ENCODE measurements around the gene OSBPL8.
"Not testable (repeated sequence)": the region's sequence is repeated elsewhere in the genome, so short reads cannot be mapped to it uniquely, and the experiment has no call there.

The OSBPL8 gene

DNA sequence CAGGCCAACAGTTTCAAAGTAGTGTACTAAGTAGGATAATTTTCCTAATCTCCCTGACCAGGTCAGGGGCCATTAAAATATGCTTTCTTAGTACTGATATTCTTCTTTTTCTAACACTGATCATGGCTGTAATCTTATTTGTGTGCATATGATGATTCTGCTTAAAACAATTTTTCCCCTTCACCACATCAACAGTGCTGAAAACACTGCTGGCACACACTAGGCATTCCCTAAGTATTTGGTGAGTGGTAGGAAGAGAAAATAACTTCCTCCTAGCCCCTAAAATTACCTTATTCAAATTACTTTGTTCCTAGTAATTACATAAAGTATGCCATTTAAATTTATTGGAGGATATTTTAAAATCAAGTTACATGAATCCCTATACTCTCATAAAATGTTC, 161.5 kb downstream of the OSBPL8 start:
- Histone ChIP-seq H3K4me1 (ENCODE audit: control insufficient read depth, insufficient read depth, low read length) (no peaks in the 10 kb centered on the region), H3K36me3 (ENCODE audit: control insufficient read depth, insufficient read depth, low read length) (peaks cover 8% of the 10 kb centered on the region; the same call in 1 of the 2 replicates), H3K27ac (ENCODE audit: low read depth, low read length) (no peak overlapping the region), H3K4me3 (ENCODE audit: low read depth, low read length) (no peak overlapping the region), H3K9me3 (ENCODE audit: control insufficient read depth, insufficient read depth, low read length) (no peaks in the 10 kb centered on the region), H3K9ac (ENCODE audit: low read depth, low read length) (no peak overlapping the region), H3K27me3 (ENCODE audit: control insufficient read depth, insufficient read depth, low read length) (no peaks in the 10 kb centered on the region)

DNA sequence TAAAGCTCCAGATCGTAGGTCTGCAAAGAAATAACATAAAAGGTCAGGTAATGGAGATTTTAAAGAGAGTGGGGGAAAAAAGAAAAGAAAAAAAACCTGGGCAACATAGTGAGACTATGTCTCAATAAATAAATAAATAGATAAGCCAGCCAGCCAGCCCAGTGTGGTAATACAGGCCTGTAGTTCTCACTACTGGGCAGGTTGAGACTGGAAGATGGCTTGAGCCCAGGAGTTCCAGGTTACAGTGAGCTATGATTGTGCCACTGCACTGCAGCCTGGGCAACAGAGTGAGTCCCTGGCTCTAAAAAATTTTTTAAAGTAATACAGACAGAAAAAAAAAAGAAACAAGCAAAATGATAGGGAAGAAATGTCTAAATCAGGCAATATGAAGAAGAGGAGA, 168.1 kb downstream of the OSBPL8 start:
- Histone ChIP-seq H3K4me1 (ENCODE audit: control insufficient read depth, insufficient read depth, low read length) (no peaks in the 10 kb centered on the region), H3K9ac (ENCODE audit: low read depth, low read length) (no peak overlapping the region), H3K27ac (ENCODE audit: low read depth, low read length) (no peak overlapping the region), H3K36me3 (ENCODE audit: control insufficient read depth, insufficient read depth, low read length) (peaks cover 41% of the 10 kb centered on the region), H3K4me3 (ENCODE audit: low read depth, low read length) (no peak overlapping the region), H3K27me3 (ENCODE audit: control insufficient read depth, insufficient read depth, low read length) (no peaks in the 10 kb centered on the region), H3K9me3 (ENCODE audit: control insufficient read depth, insufficient read depth, low read length) (no peaks in the 10 kb centered on the region)

DNA sequence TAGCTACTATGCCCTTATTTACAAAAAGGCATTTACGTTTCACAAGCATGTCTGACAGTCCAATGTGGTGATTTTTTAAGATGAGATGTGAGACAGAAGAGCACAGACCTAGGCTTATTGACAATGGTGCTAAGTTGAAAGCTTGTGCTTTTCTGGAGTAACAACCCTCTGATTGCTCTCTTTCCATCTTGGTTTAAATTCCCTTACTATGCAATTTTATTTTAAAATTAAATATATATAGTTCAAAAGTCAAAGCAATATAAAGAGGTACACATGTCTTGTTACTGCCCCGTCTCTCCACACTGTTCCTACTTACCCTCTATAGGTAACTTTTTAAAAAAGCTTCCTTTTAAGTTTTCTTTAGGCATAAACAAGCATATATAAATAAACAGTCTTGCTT, 172.0 kb downstream of the OSBPL8 start:
- no peaks in the 10 kb centered on the region for H3K27me3 ChIP-seq (ENCODE audit: control insufficient read depth, insufficient read depth, low read length)
- H3K36me3 ChIP-seq (ENCODE audit: control insufficient read depth, insufficient read depth, low read length): peaks cover 51% of the 10 kb centered on the region
- H3K9me3 ChIP-seq (ENCODE audit: control insufficient read depth, insufficient read depth, low read length): no peaks in the 10 kb centered on the region
- H3K9ac ChIP-seq (ENCODE audit: low read depth, low read length): no peak overlapping the region
- H3K4me1 ChIP-seq (ENCODE audit: control insufficient read depth, insufficient read depth, low read length): peaks cover 2% of the 10 kb centered on the region; the same call in 1 of the 2 replicates
- H3K27ac ChIP-seq (ENCODE audit: low read depth, low read length): no peak overlapping the region
- no peak overlapping the region for H3K4me3 ChIP-seq (ENCODE audit: low read depth, low read length)

DNA sequence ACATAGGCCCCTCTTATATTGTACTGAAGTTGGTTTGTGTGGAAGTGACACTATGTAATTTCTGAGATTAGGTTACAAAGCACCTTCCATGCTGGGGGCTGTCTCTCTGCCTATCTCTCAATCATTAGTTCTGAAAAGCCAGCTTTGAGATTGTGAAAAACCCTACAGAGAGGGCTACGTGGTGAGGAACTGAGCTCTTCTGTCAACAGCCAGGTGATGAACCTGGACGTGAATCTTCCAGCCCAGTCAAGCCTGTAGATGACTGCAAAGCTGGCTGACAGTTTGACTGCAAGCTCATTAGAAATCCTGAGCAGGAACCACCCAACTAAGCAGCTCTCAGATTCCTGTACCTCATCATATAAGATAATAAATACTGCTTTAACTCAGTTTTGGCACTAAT, 175.0 kb downstream of the OSBPL8 start:
- no peaks in the 10 kb centered on the region for H3K9me3 ChIP-seq (ENCODE audit: control insufficient read depth, insufficient read depth, low read length)
- peaks cover 2% of the 10 kb centered on the region; the same call in 1 of the 2 replicates for H3K4me1 ChIP-seq (ENCODE audit: control insufficient read depth, insufficient read depth, low read length)
- no peak overlapping the region for H3K4me3 ChIP-seq (ENCODE audit: low read depth, low read length)
- H3K36me3 ChIP-seq (ENCODE audit: control insufficient read depth, insufficient read depth, low read length): peaks cover 22% of the 10 kb centered on the region
- H3K9ac ChIP-seq (ENCODE audit: low read depth, low read length): no peak overlapping the region
- no peaks in the 10 kb centered on the region for H3K27me3 ChIP-seq (ENCODE audit: control insufficient read depth, insufficient read depth, low read length)
- H3K27ac ChIP-seq (ENCODE audit: low read depth, low read length): no peak overlapping the region

DNA sequence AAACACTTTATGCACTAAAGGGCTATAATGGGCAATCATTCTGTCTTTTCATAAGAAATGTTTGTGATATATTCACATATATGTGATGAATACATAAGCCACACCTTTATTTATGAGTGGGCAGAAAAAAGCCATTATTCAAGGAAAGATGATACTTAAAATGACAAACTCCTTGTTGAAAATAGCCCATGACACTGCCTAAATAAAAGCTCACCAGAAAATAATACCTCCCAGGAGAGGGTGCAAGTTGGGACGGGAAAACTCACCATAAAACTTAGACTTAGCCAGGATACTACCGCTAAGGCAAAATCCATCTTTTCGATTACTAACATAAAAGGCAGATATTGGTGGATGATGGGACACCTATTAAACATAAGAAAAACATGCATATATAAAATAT, 175.6 kb downstream of the OSBPL8 start:
- H3K27me3 ChIP-seq (ENCODE audit: control insufficient read depth, insufficient read depth, low read length): no peaks in the 10 kb centered on the region
- H3K27ac ChIP-seq (ENCODE audit: low read depth, low read length): no peak overlapping the region
- H3K4me3 ChIP-seq (ENCODE audit: low read depth, low read length): no peak overlapping the region
- no peak overlapping the region for H3K9ac ChIP-seq (ENCODE audit: low read depth, low read length)
- H3K9me3 ChIP-seq (ENCODE audit: control insufficient read depth, insufficient read depth, low read length): no peaks in the 10 kb centered on the region
- H3K36me3 ChIP-seq (ENCODE audit: control insufficient read depth, insufficient read depth, low read length): peaks cover 17% of the 10 kb centered on the region
- H3K4me1 ChIP-seq (ENCODE audit: control insufficient read depth, insufficient read depth, low read length): peaks cover 2% of the 10 kb centered on the region; the same call in 1 of the 2 replicates

DNA sequence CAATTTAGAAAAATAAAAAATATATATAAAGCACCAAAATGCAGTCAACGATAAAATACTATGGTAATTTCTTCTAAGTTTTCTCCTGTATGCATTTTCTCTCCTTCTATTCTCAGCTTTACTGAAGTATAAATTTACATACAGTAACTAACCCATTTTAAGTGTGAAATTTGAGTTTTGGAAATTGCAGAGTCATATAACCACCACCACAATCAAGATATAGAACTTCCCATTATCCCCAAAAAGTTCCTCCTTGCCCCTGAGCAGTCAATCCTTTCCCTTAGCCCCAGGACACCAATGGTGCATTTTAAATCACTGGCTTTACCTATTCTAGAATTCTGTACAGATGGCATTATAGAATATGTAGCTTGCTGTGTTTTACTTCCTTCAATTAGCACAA, 180.3 kb downstream of the OSBPL8 start:
- Histone ChIP-seq H3K4me3 (ENCODE audit: low read depth, low read length) (no peak overlapping the region), H3K27ac (ENCODE audit: low read depth, low read length) (no peak overlapping the region), H3K4me1 (ENCODE audit: control insufficient read depth, insufficient read depth, low read length) (no peaks in the 10 kb centered on the region), H3K9ac (ENCODE audit: low read depth, low read length) (no peak overlapping the region), H3K27me3 (ENCODE audit: control insufficient read depth, insufficient read depth, low read length) (no peaks in the 10 kb centered on the region), H3K9me3 (ENCODE audit: control insufficient read depth, insufficient read depth, low read length) (no peaks in the 10 kb centered on the region), H3K36me3 (ENCODE audit: control insufficient read depth, insufficient read depth, low read length) (peaks cover 23% of the 10 kb centered on the region)

DNA sequence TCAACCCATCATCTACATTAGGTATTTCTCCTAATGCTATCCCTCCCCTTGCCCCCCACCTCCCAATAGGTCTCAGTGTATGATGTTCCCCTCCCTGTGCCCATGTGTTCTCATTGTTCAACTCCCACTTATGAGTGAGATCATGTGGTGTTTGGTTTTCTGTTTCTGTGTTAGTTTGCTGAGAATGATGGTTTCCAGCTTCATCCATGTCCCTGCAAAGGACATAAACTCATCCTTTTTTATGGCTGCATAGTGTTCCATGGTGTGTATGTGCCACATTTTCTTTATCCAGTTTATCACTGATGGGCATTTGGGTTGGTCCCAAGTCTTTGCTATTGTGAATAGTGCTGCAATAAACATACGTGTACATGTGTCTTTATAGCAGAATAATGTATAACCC, 182.7 kb downstream of the OSBPL8 start:
- H3K4me1 ChIP-seq (ENCODE audit: control insufficient read depth, insufficient read depth, low read length); H3K27ac ChIP-seq (ENCODE audit: low read depth, low read length); H3K9me3 ChIP-seq (ENCODE audit: control insufficient read depth, insufficient read depth, low read length); H3K9ac ChIP-seq (ENCODE audit: low read depth, low read length); H3K4me3 ChIP-seq (ENCODE audit: low read depth, low read length); H3K27me3 ChIP-seq (ENCODE audit: control insufficient read depth, insufficient read depth, low read length): not testable (repeated sequence)
- H3K36me3 ChIP-seq (ENCODE audit: control insufficient read depth, insufficient read depth, low read length): peaks cover 32% of the 10 kb centered on the region

DNA sequence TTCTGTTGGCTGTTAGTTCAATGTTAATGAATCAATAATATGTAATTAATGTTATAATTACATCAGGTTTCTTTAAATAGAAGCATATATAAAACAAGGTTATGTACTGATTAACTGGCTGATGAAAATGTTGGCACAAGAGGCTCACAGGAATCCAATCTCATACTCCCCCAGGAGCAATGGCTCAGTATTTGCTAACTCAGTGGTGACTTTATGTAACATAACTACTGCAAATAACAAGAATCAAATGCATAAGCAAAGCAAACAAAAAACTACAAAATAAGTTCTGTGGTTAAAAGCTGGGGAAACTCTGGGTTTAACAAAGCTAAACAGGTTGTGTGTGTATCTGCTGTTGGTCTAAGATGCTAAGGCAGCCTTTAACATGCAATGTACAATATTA, 183.6 kb downstream of the OSBPL8 start:
- no peak overlapping the region for H3K27ac ChIP-seq (ENCODE audit: low read depth, low read length)
- H3K4me3 ChIP-seq (ENCODE audit: low read depth, low read length): no peak overlapping the region
- H3K9me3 ChIP-seq (ENCODE audit: control insufficient read depth, insufficient read depth, low read length): no peaks in the 10 kb centered on the region
- peaks cover 32% of the 10 kb centered on the region for H3K36me3 ChIP-seq (ENCODE audit: control insufficient read depth, insufficient read depth, low read length)
- H3K27me3 ChIP-seq (ENCODE audit: control insufficient read depth, insufficient read depth, low read length): no peaks in the 10 kb centered on the region
- H3K9ac ChIP-seq (ENCODE audit: low read depth, low read length): no peak overlapping the region
- no peaks in the 10 kb centered on the region for H3K4me1 ChIP-seq (ENCODE audit: control insufficient read depth, insufficient read depth, low read length)

DNA sequence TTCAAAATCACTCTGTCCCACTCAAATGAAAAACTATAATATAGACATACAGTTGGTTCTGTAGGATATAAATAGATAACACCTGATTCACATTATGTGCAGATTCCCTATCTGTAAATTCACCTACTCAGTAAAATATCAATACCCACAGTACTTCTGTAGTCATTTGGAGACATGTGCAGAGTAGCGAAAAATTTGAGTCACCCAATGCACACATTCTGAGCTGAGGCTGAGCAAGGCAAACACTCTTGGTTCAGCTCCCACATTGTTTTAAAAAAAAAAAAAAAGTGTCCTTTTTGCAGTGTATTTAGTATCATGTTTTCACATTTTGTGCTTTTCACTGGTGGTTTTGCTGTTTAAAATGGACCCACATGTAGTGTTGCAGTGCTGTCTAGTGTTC, 184.1 kb downstream of the OSBPL8 start:
- Histone ChIP-seq H3K36me3 (ENCODE audit: control insufficient read depth, insufficient read depth, low read length) (peaks cover 36% of the 10 kb centered on the region), H3K9me3 (ENCODE audit: control insufficient read depth, insufficient read depth, low read length) (no peaks in the 10 kb centered on the region), H3K9ac (ENCODE audit: low read depth, low read length) (no peak overlapping the region), H3K27me3 (ENCODE audit: control insufficient read depth, insufficient read depth, low read length) (no peaks in the 10 kb centered on the region), H3K4me3 (ENCODE audit: low read depth, low read length) (no peak overlapping the region), H3K27ac (ENCODE audit: low read depth, low read length) (no peak overlapping the region), H3K4me1 (ENCODE audit: control insufficient read depth, insufficient read depth, low read length) (no peaks in the 10 kb centered on the region)

DNA sequence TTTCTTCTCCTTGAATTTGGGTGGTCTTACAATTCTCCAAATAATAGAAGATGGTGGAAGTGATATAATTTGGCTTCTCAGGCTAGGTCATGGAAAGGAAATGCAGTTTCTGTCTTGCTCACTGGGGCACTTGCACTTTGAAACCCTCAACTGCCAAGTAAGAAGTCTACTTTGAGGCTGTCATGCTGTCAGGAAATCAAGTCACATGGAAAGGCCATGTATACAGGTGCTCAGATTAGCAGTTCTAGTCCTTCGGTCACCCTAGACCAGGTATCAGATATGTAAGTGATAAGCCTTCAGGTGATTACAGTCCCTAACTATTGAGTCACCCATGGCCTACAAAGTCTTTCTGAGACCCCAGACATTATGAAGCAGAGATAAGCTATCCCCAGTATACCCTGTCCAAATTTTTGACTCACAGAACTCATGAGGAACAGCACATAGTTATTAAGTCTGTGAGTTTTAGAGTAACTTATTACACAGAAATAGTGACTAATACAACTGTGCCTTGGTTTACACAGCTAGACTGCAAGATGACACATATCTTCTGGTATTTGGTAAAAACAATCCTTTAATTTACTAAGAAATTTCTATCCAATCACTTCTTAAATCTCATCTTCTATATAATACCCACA, 185.1 kb downstream of the OSBPL8 start:
- Histone ChIP-seq H3K36me3 (ENCODE audit: control insufficient read depth, insufficient read depth, low read length) (peaks cover 46% of the 10 kb centered on the region), H3K9me3 (ENCODE audit: control insufficient read depth, insufficient read depth, low read length) (no peaks in the 10 kb centered on the region), H3K27ac (ENCODE audit: low read depth, low read length) (no peak overlapping the region), H3K4me1 (ENCODE audit: control insufficient read depth, insufficient read depth, low read length) (no peaks in the 10 kb centered on the region), H3K27me3 (ENCODE audit: control insufficient read depth, insufficient read depth, low read length) (no peaks in the 10 kb centered on the region), H3K9ac (ENCODE audit: low read depth, low read length) (no peak overlapping the region), H3K4me3 (ENCODE audit: low read depth, low read length) (no peak overlapping the region)

DNA sequence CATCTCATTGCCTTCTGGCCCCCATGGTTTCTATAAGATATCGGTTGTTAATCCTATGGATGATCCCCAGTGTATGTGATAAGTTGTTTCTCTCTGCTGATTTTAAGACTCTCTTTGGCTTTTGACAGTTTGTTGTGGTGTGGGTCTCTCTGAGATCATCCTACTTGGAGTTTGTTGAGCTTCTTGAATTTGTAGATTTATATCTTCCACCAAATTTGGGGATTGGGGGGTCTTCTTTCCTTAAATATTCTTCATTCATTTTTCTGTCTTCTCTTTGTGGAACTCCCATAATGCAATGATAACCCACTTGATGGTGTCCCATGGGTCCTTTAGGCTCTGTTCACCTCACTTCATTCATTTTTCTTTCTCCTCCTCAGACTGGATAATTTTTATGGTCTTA, 191.3 kb downstream of the OSBPL8 start:
- Histone ChIP-seq H3K27ac (ENCODE audit: low read depth, low read length) (no peak overlapping the region), H3K36me3 (ENCODE audit: control insufficient read depth, insufficient read depth, low read length) (peaks cover 60% of the 10 kb centered on the region), H3K9ac (ENCODE audit: low read depth, low read length) (no peak overlapping the region), H3K9me3 (ENCODE audit: control insufficient read depth, insufficient read depth, low read length) (no peaks in the 10 kb centered on the region), H3K4me1 (ENCODE audit: control insufficient read depth, insufficient read depth, low read length) (no peaks in the 10 kb centered on the region), H3K4me3 (ENCODE audit: low read depth, low read length) (no peak overlapping the region), H3K27me3 (ENCODE audit: control insufficient read depth, insufficient read depth, low read length) (no peaks in the 10 kb centered on the region)

DNA sequence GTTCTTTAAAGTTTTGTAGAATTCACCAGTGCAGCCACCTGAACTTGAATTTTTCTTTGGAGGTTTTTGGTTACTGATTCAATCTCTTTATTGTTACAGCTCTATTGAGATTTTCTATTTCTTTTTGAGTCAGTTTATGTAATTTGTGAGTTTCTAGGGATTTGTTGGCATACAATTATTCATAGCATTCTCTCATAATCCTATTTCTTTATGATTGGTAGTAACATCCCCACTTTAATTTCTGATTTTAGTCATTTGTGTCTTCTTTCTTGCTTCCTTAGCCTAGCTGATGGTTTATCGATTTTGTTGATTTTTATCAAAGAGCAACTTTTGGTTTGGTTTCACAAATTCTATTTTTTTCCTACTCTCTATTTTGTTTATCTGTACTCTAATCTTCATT, 193.4 kb downstream of the OSBPL8 start:
- H3K27ac ChIP-seq (ENCODE audit: low read depth, low read length): no peak overlapping the region
- H3K4me1 ChIP-seq (ENCODE audit: control insufficient read depth, insufficient read depth, low read length): no peaks in the 10 kb centered on the region
- no peaks in the 10 kb centered on the region for H3K27me3 ChIP-seq (ENCODE audit: control insufficient read depth, insufficient read depth, low read length)
- no peaks in the 10 kb centered on the region for H3K9me3 ChIP-seq (ENCODE audit: control insufficient read depth, insufficient read depth, low read length)
- no peak overlapping the region for H3K9ac ChIP-seq (ENCODE audit: low read depth, low read length)
- no peak overlapping the region for H3K4me3 ChIP-seq (ENCODE audit: low read depth, low read length)
- peaks cover 56% of the 10 kb centered on the region for H3K36me3 ChIP-seq (ENCODE audit: control insufficient read depth, insufficient read depth, low read length)
